Activated CD8-positive, alpha-beta T cell treated with anti-CD3 and anti-CD28 coated beads, Interleukin-2, amount 10 ng/mL, durations not matched to agents 7 days and 5 days (primary cell): ENCODE results near the gene MAN2B2. TPM values are rescaled to one million over a fixed set of nuclear protein-coding genes. Genes with fewer than 3 reads are reported as not detected.
"Not testable (repeated sequence)": the region's sequence is repeated elsewhere in the genome, so short reads cannot be mapped to it uniquely, and the experiment has no call there.

Source experiments
- ATAC-seq: fragments of 150-1000 bp; cut with Tn5 transposase; one replicate; pipeline ENCODE4 v1.10.0; 2021; ENCODE audit warnings: moderate library complexity
- CTCF ChIA-PET: fragments of 350-600 bp; sonication (Branson Sonifier 250); formaldehyde crosslinking; loops from one replicate; lab custom pipeline; 2021; ENCODE audit warnings: antibody characterized with exemption; lab: Charles Lee
- POLR2A ChIA-PET: fragments of 350-600 bp; sonication (Branson Sonifier 250); formaldehyde crosslinking; loops from one replicate; lab custom pipeline; 2021; ENCODE audit warnings: antibody characterized with exemption; lab: Charles Lee
- DNase-seq: peaks from one replicate; pipeline ENCODE4 v3.0.0-alpha.2; 2020
- H3K27ac Mint-ChIP-seq: one replicate; pipeline ENCODE4 v1.8.0; 2021; ENCODE audit warnings: mild to moderate bottlenecking, mixed read lengths
- H3K27me3 Mint-ChIP-seq: one replicate; pipeline ENCODE4 v1.8.0; 2021; ENCODE audit warnings: low read depth, mixed read lengths
- H3K36me3 Mint-ChIP-seq: one replicate; pipeline ENCODE4 v1.8.0; 2021; ENCODE audit warnings: low read depth, mixed read lengths
- H3K4me1 Mint-ChIP-seq: one replicate; pipeline ENCODE4 v1.8.0; 2021; ENCODE audit warnings: low read depth, mixed read lengths
- H3K4me3 Mint-ChIP-seq: one replicate; pipeline ENCODE4 v1.8.0; 2021; ENCODE audit warnings: mild to moderate bottlenecking, mixed read lengths
- H3K9me3 Mint-ChIP-seq: one replicate; pipeline ENCODE4 v1.8.0; 2022; ENCODE audit warnings: mixed read lengths; ENCODE audit not compliant: insufficient read depth
- total RNA-seq, 2 experiments: library from RNA; stranded (reverse); gene quantifications; one replicate each; pipeline ENCODE4 v1.2.3, GENCODE V29; 2021

MAN2B2 gene
- total RNA-seq, 2 experiments from 2014 or later = 27.6 to 29.1 TPM

DNA sequence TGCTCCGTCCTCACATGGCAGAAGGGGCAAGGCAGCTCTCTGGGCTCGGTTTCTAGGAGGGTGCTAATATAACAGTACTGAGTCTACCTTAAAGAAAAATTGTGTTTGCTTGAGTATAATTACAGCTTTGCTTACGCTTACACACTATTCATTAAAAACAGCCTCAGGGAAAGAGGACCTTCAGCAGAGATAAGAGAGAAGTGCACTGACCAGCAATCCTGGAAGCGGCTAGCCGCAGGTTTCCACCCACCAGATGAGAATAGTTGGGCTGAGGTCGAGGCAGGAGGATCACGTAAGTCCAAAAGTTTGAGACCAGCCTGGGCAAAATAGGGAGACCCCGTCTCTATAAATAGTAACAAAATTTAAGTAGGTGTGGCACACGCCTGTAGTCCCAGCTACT lies 50.3 kb downstream of the MAN2B2 start:
- no peak for DNase-seq
- ChIA-PET POLR2A (interaction anchor here (1.6 kb wide), 1 partner anchor 49 kb away, joined by 4 read pairs; a partner anchor contains a TSS), CTCF (no interaction called here)
- Mint-ChIP-seq H3K9me3 (no peaks in the 10 kb centered on the region), H3K36me3 (peaks cover 7% of the 10 kb centered on the region), H3K4me1 (no peaks in the 10 kb centered on the region), H3K27me3 (no peaks in the 10 kb centered on the region), H3K4me3 (no peak overlapping the region), H3K27ac (no peak overlapping the region)
- no peak for ATAC-seq

- no peak for DNase-seq
- ATAC-seq = no peak
- POLR2A ChIA-PET = interaction anchor here (1.6 kb wide), 1 partner anchor 48 kb away, joined by 4 read pairs; a partner anchor contains a TSS
- no peaks in the 10 kb centered on the region for H3K4me1 Mint-ChIP-seq
- CTCF ChIA-PET = interaction anchor here (0.6 to 1.0 kb wide), 2 partner anchors 71 to 248 kb away, joined by 3 read pairs; no protein-coding TSS in a partner anchor
- no peaks in the 10 kb centered on the region for H3K9me3 Mint-ChIP-seq
- peaks cover 4% of the 10 kb centered on the region for H3K36me3 Mint-ChIP-seq
- H3K27me3 Mint-ChIP-seq = no peaks in the 10 kb centered on the region
- no peak overlapping the region for H3K27ac Mint-ChIP-seq
- H3K4me3 Mint-ChIP-seq = no peak overlapping the region
Measured at GRCh38 chr4:6626066-6626465, 51.1 kb downstream of the MAN2B2 start.

DNA sequence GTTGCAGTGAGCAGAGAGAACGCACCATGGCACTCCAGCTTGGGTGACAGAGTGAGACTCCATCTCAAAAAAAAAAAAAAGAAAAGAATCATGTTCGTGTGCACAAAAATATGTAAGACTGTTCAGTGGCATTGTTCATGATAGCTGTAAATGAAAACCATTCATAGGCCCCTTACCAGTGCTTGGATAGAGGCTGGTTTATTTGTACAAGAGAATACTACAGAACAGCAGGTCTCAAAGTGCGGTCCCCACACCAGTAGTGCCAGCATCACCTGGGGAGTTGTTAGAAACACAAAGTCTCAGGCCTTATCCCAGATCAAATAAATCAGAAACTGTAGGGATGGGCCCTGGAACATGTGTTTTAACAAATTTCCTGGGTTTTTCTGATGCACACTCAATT lies 52.8 kb downstream of the MAN2B2 start:
- Mint-ChIP-seq H3K27ac (no peak overlapping the region), H3K4me3 (no peak overlapping the region)

GRCh38 chr4:6628484-6628883 lies 53.5 kb downstream of the MAN2B2 start:
- DNase-seq, H3K27ac Mint-ChIP-seq, CTCF ChIA-PET, H3K27me3 Mint-ChIP-seq, H3K4me3 Mint-ChIP-seq, H3K9me3 Mint-ChIP-seq, H3K36me3 Mint-ChIP-seq, H3K4me1 Mint-ChIP-seq, ATAC-seq, POLR2A ChIA-PET: not testable (repeated sequence)

More for the DNA sequence above, 52.8 kb downstream of the MAN2B2 start:
- Mint-ChIP-seq H3K36me3 (no peaks in the 10 kb centered on the region), H3K9me3 (no peaks in the 10 kb centered on the region), H3K4me1 (no peaks in the 10 kb centered on the region), H3K27me3 (no peaks in the 10 kb centered on the region)
- DNase-seq (no peak), ATAC-seq (no peak)
- ChIA-PET POLR2A (no interaction called here), CTCF (no interaction called here)

DNA sequence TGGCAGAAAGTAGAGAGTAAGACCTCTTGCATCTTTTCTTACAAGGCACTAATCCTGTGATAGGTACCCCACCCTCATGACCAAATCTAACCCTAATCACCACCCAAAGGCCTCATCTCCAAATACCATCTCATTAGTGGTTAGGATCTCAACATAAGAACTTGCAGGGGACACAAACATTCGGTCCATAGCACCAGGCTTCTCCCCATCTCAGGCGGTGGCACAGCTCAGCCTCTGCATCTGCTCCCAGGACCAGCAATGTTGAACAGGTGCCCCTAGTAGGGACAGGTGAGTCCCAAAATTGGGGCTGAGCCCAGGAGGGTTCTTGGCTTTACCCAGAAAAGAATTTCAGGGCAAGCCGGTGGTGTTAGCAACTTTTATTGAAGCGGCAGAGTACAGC lies 57.1 kb downstream of the MAN2B2 start:
- no peaks in the 10 kb centered on the region for H3K27me3 Mint-ChIP-seq
- DNase-seq = no peak
- no peaks in the 10 kb centered on the region for H3K9me3 Mint-ChIP-seq
- H3K4me3 Mint-ChIP-seq = no peak overlapping the region
- H3K36me3 Mint-ChIP-seq = no peaks in the 10 kb centered on the region
- peaks cover 7% of the 10 kb centered on the region for H3K4me1 Mint-ChIP-seq
- CTCF ChIA-PET = no interaction called here
- POLR2A ChIA-PET = no interaction called here
- ATAC-seq = no peak
- no peak overlapping the region for H3K27ac Mint-ChIP-seq

- no peaks in the 10 kb centered on the region for H3K36me3 Mint-ChIP-seq
- peaks cover 7% of the 10 kb centered on the region for H3K4me1 Mint-ChIP-seq
- CTCF ChIA-PET = no interaction called here
- no peak for ATAC-seq
- no peak overlapping the region for H3K4me3 Mint-ChIP-seq
- POLR2A ChIA-PET = no interaction called here
- H3K27me3 Mint-ChIP-seq = no peaks in the 10 kb centered on the region
- peak overlapping the region; percentile 34 for H3K27ac Mint-ChIP-seq
- DNase-seq = no peak
- no peaks in the 10 kb centered on the region for H3K9me3 Mint-ChIP-seq
Measured at GRCh38 chr4:6633091-6633906, 58.3 kb downstream of the MAN2B2 start.

DNA sequence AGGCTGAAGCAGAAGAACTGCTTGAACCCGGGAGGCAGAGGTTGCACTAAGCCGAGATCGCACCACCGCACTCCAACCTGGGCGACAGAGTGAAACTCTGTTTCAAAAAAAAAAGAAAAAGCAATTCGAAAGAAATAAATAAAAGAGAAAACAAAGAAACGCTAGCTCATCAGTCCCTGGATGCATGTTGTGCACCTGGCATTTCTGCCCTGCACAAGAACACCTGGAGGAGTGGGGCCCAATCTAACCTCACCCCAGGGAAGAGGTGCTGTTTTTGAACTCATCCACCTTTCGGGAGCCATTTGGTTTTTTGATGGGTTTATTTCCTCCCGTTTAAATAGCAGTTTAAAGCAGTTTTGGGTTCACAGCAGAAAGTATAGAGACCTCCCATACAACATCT lies 59.8 kb downstream of the MAN2B2 start:
- Mint-ChIP-seq H3K36me3 (no peaks in the 10 kb centered on the region), H3K27me3 (no peaks in the 10 kb centered on the region), H3K4me1 (peaks cover 12% of the 10 kb centered on the region), H3K9me3 (no peaks in the 10 kb centered on the region), H3K27ac (no peak overlapping the region), H3K4me3 (no peak overlapping the region)
- POLR2A ChIA-PET = interaction anchor here (0.7 kb wide), 1 partner anchor 39 kb away, joined by 3 read pairs; no protein-coding TSS in a partner anchor
- no peak for DNase-seq
- no peak for ATAC-seq
- CTCF ChIA-PET = no interaction called here

GRCh38 chr4:6639137-6639680 lies 64.2 kb downstream of the MAN2B2 start:
- Mint-ChIP-seq H3K36me3 (peaks cover 36% of the 10 kb centered on the region), H3K9me3 (no peaks in the 10 kb centered on the region)
- CTCF ChIA-PET = interaction anchor here (0.5 to 4.3 kb wide), 2 partner anchors 35 to 67 kb away, joined by 3 to 27 read pairs; a partner anchor contains a TSS

GRCh38 chr4:6640292-6641163 lies 65.5 kb downstream of the MAN2B2 start, which contains the start of gene MRFAP1:
Gene MRFAP1, plus strand, starts transcription at chr4:6640685. Its CDS starts 178 bp downstream, at chr4:6640863.
- Mint-ChIP-seq H3K36me3 (peaks cover 36% of the 10 kb centered on the region), H3K27me3 (no peaks in the 10 kb centered on the region), H3K4me3 (peak within 1 kb of the TSS; percentile 97), H3K4me1 (peaks cover 25% of the 10 kb centered on the region), H3K9me3 (no peaks in the 10 kb centered on the region), H3K27ac (peak within 1 kb of the TSS; percentile 98)
- ChIA-PET CTCF (interaction anchor here (0.9 to 4.3 kb wide), 5 partner anchors 33 to 80 kb away, joined by 3 to 27 read pairs (median 4); partner anchors contain the start of gene MRFAP1L1), POLR2A (interaction anchor here (0.5 to 5.2 kb wide), 25 partner anchors 15 to 460 kb away, joined by 3 to 65 read pairs (median 4); partner anchors contain the start of genes GRPEL1, MAN2B2 and MRFAP1L1)
- peak; percentile 95 for DNase-seq
- peak; percentile 76 for ATAC-seq

More at GRCh38 chr4:6639137-6639680, 64.2 kb downstream of the MAN2B2 start:
- POLR2A ChIA-PET = interaction anchor here (0.6 to 5.2 kb wide), 2 partner anchors 35 to 47 kb away, joined by 3 to 65 read pairs; a partner anchor contains a TSS
- Mint-ChIP-seq H3K27ac (peak overlapping the region; percentile 39), H3K4me1 (peaks cover 25% of the 10 kb centered on the region), H3K4me3 (peak overlapping the region; percentile 25), H3K27me3 (no peaks in the 10 kb centered on the region)
- ATAC-seq (no peak), DNase-seq (no peak)

DNA sequence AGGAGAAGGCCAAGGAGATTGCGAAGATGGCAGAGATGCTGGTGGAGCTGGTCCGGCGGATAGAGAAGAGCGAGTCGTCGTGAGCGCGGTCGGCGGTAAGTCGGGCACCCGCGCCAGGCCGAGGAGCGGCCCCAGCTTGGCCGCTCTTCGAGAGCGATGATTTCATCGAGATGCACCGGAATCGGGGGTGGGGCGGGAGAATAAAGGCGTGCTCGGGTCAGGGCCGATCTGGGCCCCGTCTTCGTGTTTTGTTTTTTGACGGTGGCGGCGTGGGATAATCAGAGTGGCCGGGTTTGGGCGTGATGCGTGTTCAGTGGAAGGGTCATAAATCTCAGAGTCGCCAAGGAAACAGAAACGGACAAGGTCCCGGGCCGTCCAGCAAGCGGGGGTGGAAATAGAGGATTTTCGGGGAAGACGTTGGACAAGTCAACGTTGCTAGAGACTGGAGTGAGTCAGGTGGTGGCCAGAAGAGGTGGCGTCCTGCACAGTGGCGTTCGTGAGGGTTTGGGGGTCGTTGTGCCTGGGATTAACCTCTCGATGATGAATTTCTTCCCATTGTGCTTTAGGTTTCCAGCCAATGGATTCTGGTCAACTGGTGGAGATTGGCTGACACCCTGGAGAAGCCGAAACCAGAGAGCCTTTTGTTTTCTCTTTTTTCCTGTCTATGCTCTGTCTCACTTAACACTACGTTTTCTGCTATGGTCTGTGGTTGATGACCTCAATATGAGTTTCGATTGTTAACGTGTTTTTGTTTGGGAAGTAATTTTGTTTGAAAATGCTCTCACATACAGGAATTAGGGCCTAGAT lies 66.4 kb downstream of the MAN2B2 start:
- Mint-ChIP-seq H3K27ac (peak overlapping the region; percentile 98), H3K4me1 (peaks cover 25% of the 10 kb centered on the region), H3K27me3 (no peaks in the 10 kb centered on the region), H3K9me3 (no peaks in the 10 kb centered on the region), H3K36me3 (peaks cover 36% of the 10 kb centered on the region), H3K4me3 (peak overlapping the region; percentile 97)
- POLR2A ChIA-PET = interaction anchor here (0.6 to 5.2 kb wide), 21 partner anchors 15 to 460 kb away, joined by 3 to 65 read pairs (median 4); partner anchors contain the start of genes GRPEL1, MAN2B2 and MRFAP1L1
- ATAC-seq (peak; percentile 50), DNase-seq (peak; percentile 57)
- CTCF ChIA-PET = interaction anchor here (0.9 to 4.3 kb wide), 6 partner anchors 15 to 79 kb away, joined by 3 to 27 read pairs (median 5); a partner anchor contains a TSS
